GM21515 (cell line): ENCODE measurements around the gene APOL3.
"Not testable (repeated sequence)": the region's sequence is repeated elsewhere in the genome, so short reads cannot be mapped to it uniquely, and the experiment has no call there.

Source experiments
- ATAC-seq: cut with Tn5 transposase; IDR thresholded peaks from one replicate; pipeline ENCODE4 v1.9.1; 2021; ENCODE audit not compliant: unreplicated experiment

The APOL3 gene

GRCh38 chr22:36160499-36160942 is at the start of gene APOL3:
Gene APOL3 (minus strand): TSS chr22:36160755. CDS start chr22:36149055, 11,700 bp downstream.
- no peak for ATAC-seq

- ATAC-seq = no peak
These were observed 49.7 kb upstream of the APOL3 start for GRCh38 chr22:36210224-36210623.

- ATAC-seq = not testable (repeated sequence)
These were observed 48.9 kb upstream of the APOL3 start for GRCh38 chr22:36209488-36209908.

- no peak for ATAC-seq
These were observed 48.4 kb upstream of the APOL3 start for GRCh38 chr22:36208914-36209313.

- ATAC-seq = no peak
These were observed 47.7 kb upstream of the APOL3 start for GRCh38 chr22:36208162-36208765.

- ATAC-seq = no peak
These were observed 45.7 kb upstream of the APOL3 start for GRCh38 chr22:36206255-36206654.

GRCh38 chr22:36205573-36205972 is 45.0 kb upstream of the APOL3 start:
- ATAC-seq = not testable (repeated sequence)

GRCh38 chr22:36204632-36205015 is 44.1 kb upstream of the APOL3 start:
- ATAC-seq = no peak

GRCh38 chr22:36204001-36204631 is 43.6 kb upstream of the APOL3 start:
- no peak for ATAC-seq

- not testable (repeated sequence) for ATAC-seq
These were observed 42.9 kb upstream of the APOL3 start for GRCh38 chr22:36203441-36203840.

GRCh38 chr22:36202906-36203305 is 42.4 kb upstream of the APOL3 start:
- ATAC-seq = not testable (repeated sequence)

GRCh38 chr22:36201630-36202319 is 41.2 kb upstream of the APOL3 start, which contains the start of gene APOL4:
Gene APOL4 (minus strand): TSS chr22:36201809. CDS start chr22:36201734, 75 bp downstream.
- no peak for ATAC-seq

- ATAC-seq = not testable (repeated sequence)
These were observed 40.5 kb upstream of the APOL3 start for GRCh38 chr22:36201025-36201424.

GRCh38 chr22:36199001-36199551 is 38.5 kb upstream of the APOL3 start:
- ATAC-seq = no peak

- ATAC-seq = no peak
These were observed 38.0 kb upstream of the APOL3 start for GRCh38 chr22:36198536-36198935.

GRCh38 chr22:36197514-36198146 is 37.1 kb upstream of the APOL3 start:
- no peak for ATAC-seq

GRCh38 chr22:36197065-36197440 is 36.5 kb upstream of the APOL3 start:
- ATAC-seq = no peak

GRCh38 chr22:36196254-36197064 is 35.9 kb upstream of the APOL3 start:
- ATAC-seq = no peak

- ATAC-seq = no peak
These were observed 34.4 kb upstream of the APOL3 start for GRCh38 chr22:36194971-36195370.

- no peak for ATAC-seq
These were observed 33.8 kb upstream of the APOL3 start for GRCh38 chr22:36194385-36194784.
